Esophagus squamous epithelium (tissue), 5 donors: ENCODE results near the gene FBXL19. TPM values are rescaled to one million over a fixed set of nuclear protein-coding genes. Genes with fewer than 3 reads are reported as not detected.
A peak's percentile ranks its signal among the peaks of the same experiment; 100 is the strongest.

ENCODE experiments used
- DNase-seq: peaks from one replicate; lab custom pipeline; 2025; lab: John Stamatoyannopoulos, UW
- H3K27ac ChIP-seq, 4 donors: fragments of 200-600 bp; sonication (generic); one replicate each; pipeline ENCODE4 v1.5.1; 2016 to 2019; ENCODE audit warnings: mild to moderate bottlenecking in 1 of 4
- H3K27me3 ChIP-seq, 4 donors: fragments of 200-600 bp; sonication (generic); 1 replicate in 3 of 4; 2 replicates in 1 of 4; pipeline versions ENCODE4 v1.5.1 to v1.6.0; 2017 to 2021; ENCODE audit warnings: antibody characterized with exemption in 1 of 4
- H3K36me3 ChIP-seq, 3 donors: fragments of 200-600 bp; sonication (generic); one replicate each; pipeline ENCODE4 v1.5.1; 2016 to 2019
- H3K4me1 ChIP-seq, 3 donors: fragments of 200-600 bp; sonication (generic); one replicate each; pipeline ENCODE4 v1.5.1; 2017 to 2019
- H3K4me3 ChIP-seq, 4 donors: fragments of 200-600 bp; sonication (generic); 1 replicate in 3 of 4; 2 replicates in 1 of 4; pipeline ENCODE4 v1.5.1; 2016 to 2019; ENCODE audit warnings: mild to moderate bottlenecking in 2 of 4, moderate library complexity in 1 of 4
- H3K9me3 ChIP-seq, 3 donors: fragments of 200-600 bp; sonication (generic); one replicate each; pipeline ENCODE4 v1.5.1; 2016 to 2019
- POLR2A ChIP-seq, 4 donors: fragments of 450-650 bp; IDR thresholded peaks; one replicate each; pipeline ENCODE4 v1.6.1; 2017; ENCODE audit warnings: antibody characterized with exemption in 4 of 4, mild to moderate bottlenecking in 4 of 4, moderate library complexity in 3 of 4
- WGBS, 2 donors: methylation state at CpG; one replicate each; pipeline ENCODE4 v1.1.5; 2018; 5-methylcytosine and 5-hydroxymethylcytosine counted together
- intact Hi-C: fragments of 100-400 bp; cut with DNase I; formaldehyde crosslinking; loops from one replicate; pipeline ENCODE4 v1.15.0; 2022
- total RNA-seq, 4 donors: library from RNA; depleted of rRNA; stranded (reverse); fragments of >200 nt; gene quantifications; one replicate each; pipeline ENCODE4 v1.1.0, GENCODE V29; 2016
- TF ChIP-seq, protein P1 (sequence below), 6 experiments: fragments of 450-650 bp in 4 of 6; fragments of 200-600 bp in 2 of 6; sonication (generic) in 2 of 6; IDR thresholded peaks; one replicate each; pipeline ENCODE4 v1.5.1; 2016 to 2019; ENCODE audit warnings: antibody characterized with exemption in 6 of 6, mild to moderate bottlenecking in 4 of 6, moderate library complexity in 4 of 6
- donor health status: DM: yes; HTN: yes; CAD: no.

The FBXL19 gene
- total RNA-seq, 4 donors from 2014 or later: 17.0 to 28.7 (median 25.1) TPM

DNA sequence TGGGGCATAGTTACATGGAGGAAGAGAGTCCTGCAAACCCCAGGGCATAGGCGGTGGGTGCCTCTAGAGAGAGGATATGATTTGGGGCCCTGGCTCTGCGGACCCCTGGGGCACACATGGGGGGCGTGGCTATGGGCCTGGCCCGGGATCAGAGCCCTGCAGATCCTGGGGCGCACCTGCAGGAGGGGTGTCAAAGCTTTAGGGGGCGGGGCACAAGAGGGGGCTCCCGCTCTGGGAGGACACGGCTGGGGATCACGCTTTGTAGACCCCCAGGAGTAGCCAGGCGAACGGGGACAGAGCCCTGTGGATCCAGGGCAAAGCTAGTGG, 30.0 kb upstream of the FBXL19 start:
- no peak for TF ChIP-seq POLR2A (IDR thresholded peaks at IDR 0.05)
- TF ChIP-seq, protein P1, sequence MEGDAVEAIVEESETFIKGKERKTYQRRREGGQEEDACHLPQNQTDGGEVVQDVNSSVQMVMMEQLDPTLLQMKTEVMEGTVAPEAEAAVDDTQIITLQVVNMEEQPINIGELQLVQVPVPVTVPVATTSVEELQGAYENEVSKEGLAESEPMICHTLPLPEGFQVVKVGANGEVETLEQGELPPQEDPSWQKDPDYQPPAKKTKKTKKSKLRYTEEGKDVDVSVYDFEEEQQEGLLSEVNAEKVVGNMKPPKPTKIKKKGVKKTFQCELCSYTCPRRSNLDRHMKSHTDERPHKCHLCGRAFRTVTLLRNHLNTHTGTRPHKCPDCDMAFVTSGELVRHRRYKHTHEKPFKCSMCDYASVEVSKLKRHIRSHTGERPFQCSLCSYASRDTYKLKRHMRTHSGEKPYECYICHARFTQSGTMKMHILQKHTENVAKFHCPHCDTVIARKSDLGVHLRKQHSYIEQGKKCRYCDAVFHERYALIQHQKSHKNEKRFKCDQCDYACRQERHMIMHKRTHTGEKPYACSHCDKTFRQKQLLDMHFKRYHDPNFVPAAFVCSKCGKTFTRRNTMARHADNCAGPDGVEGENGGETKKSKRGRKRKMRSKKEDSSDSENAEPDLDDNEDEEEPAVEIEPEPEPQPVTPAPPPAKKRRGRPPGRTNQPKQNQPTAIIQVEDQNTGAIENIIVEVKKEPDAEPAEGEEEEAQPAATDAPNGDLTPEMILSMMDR (IDR thresholded peaks at IDR 0.05): no peak
- no peaks in the 10 kb centered on the region for H3K9me3 ChIP-seq
- H3K27ac ChIP-seq: peak overlapping the region; percentile 97 to 100 (median 98)
- H3K4me3 ChIP-seq: peak overlapping the region; percentile 59 to 94 (median 78)
- no peaks in the 10 kb centered on the region for H3K27me3 ChIP-seq
- DNase-seq: no peak
- intact Hi-C loops: no loop called here
- WGBS, 2 donors: 0 to 2% methylated on average over 3 to 8 of the region's 11 CpGs
- H3K4me1 ChIP-seq: peaks cover 35 to 56% (median 42%) of the 10 kb centered on the region in 3 donors
- H3K36me3 ChIP-seq: peaks cover 0 to 41% (median 11%) of the 10 kb centered on the region in 3 donors

DNA sequence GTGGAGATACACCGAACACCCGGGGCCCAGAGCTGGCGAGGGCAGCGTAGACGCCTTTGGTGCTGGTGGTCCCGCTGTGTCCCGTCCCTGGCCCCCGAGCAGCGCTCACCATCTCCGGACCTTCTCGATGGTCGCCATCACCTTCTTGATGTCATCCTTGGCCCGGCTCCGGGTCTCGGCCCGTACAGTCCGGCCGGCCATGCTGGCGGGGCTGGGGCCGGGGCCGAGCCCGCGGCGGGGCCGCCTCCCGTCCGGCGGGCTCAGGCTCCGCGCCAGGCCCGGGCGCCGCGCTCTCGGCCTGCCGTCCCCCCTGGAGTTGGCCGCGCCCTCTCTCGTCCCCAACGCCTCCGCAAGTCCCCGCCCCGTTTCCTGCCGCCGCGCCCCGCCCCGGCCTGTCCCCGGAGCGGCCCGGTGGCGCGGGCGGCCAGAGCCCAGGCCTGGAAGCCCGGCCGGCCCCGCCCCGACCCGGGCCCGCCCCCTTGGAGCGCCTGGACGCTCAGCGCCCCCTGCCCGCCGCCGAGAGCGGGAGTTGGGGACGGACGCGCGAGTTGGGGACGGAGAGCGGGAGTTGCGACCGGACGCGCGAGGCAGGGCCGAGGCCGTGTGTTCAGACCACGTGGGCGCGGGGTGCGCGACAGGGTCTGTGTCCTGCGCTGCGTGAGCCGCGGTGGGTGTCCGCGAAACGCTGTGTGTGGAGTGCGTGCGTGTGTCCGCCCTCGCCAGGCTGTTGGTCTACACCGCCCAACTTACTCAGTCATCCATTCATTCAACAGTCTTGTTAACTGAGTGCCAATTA, 29.4 kb upstream of the FBXL19 start, which contains the start of gene BCL7C:
Gene BCL7C, minus strand, starts transcription at position 334 of the 796 bp plus-strand sequence. Its CDS starts 133 bp downstream, at position 201.
- TF ChIP-seq, protein P1 (IDR thresholded peaks at IDR 0.05): peak in 5 of 6 experiments; percentile 12 to 49 (median 40)
- peak in 2 of 4 donors; percentile 52 to 71 for TF ChIP-seq POLR2A (IDR thresholded peaks at IDR 0.05)
- Histone ChIP-seq H3K4me3 (peak within 1 kb of the TSS; percentile 59 to 94 (median 78)), H3K27ac (peak within 1 kb of the TSS; percentile 97 to 100 (median 98)), H3K27me3 (no peaks in the 10 kb centered on the region), H3K36me3 (peaks cover 0 to 36% (median 5%) of the 10 kb centered on the region in 3 donors), H3K4me1 (peaks cover 35 to 56% (median 42%) of the 10 kb centered on the region in 3 donors), H3K9me3 (no peaks in the 10 kb centered on the region)
- 1% methylated on average over 24 to 34 of the region's 97 CpGs for WGBS, 2 donors
- intact Hi-C loops: no loop called here
- peak; percentile 47 for DNase-seq

DNA sequence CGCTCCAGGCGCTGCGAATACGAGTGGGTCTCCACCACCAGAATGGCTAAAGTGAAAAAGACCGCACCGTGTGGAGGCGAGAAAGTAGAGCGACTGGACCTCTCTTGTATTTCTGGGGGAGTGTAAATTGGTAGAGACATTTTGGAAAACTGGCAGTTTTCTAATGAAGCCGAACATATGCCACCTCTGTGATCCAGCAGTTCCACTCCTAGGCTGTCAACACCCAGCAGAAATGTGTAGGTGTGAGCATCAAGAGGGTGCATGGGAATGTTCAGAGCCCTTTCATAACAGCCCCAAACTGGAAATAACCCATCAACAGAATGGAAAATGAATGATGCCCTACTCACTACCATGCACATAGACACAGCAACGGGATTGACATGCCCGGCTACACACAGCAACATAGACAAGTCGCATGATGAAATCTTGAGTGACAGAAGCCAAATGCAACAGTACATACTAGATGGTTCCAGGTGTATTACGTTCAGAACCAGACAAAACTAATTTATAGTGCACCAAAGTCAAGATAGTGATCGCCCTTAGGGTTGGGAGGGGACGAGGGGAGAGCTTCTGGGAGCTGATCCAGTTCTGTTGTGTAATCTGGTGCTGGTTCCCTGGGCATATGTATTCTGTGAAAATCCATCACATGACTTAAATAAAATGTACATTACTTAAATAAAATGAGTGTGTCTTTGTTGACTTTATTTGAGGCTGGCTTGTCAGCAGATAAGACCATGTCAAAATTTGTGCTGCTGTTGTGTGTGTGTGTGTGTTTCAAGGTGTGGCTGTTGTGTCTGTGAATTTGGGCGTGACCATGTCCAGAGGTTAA, 28.6 kb upstream of the FBXL19 start:
- no peak for DNase-seq
- intact Hi-C loops: no loop called here
- 16 to 28% methylated on average over 9 to 16 of the region's 16 CpGs for WGBS, 2 donors

DNA sequence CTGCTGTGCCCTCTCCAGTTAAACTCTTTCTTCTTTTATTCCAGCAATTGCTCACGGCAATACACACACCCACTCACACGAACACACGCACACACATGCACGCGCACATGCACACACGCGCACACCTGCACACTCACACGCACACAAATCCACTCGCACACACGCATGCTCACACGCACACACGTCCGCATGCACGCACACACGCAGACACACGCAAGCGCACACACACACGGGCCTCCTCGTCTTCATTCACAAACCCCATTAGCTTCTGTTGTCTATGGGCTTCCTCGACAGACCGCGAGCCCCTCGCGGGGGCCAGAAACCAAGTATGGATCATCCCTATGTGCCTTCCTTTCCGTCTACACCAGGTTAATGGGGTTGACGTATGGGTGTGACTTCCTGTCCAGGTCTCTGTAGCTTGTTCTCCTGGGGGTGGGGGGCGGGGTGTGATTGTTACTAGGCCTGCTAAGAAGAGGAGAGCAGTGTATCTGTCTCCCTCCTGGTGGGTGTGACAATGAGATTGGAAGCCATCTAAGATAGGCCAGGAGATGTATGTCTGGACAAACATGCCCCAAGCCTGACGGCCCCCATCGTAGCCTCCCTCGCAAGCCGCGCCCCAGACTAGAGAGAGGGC, 27.6 kb upstream of the FBXL19 start:
- Histone ChIP-seq H3K4me1 (peaks cover 35 to 57% (median 42%) of the 10 kb centered on the region in 3 donors), H3K4me3 (peak overlapping the region; percentile 37 to 77 (median 58)), H3K36me3 (peaks cover 0 to 18% (median 3%) of the 10 kb centered on the region in 3 donors), H3K27ac (peak overlapping the region; percentile 97 to 100 (median 98)), H3K27me3 (no peaks in the 10 kb centered on the region), H3K9me3 (no peaks in the 10 kb centered on the region)
- 42 to 50% methylated on average over 29 to 30 of the region's 32 CpGs for WGBS, 2 donors
- no peak for DNase-seq
- intact Hi-C loops: no loop called here
- TF ChIP-seq, protein P1 (IDR thresholded peaks at IDR 0.05): no peak
- TF ChIP-seq POLR2A (IDR thresholded peaks at IDR 0.05): no peak

More for the DNA sequence above, 28.6 kb upstream of the FBXL19 start:
- peaks cover 35 to 56% (median 42%) of the 10 kb centered on the region in 3 donors for H3K4me1 ChIP-seq
- H3K27me3 ChIP-seq: no peaks in the 10 kb centered on the region
- TF ChIP-seq, protein P1 (IDR thresholded peaks at IDR 0.05): no peak
- no peak for TF ChIP-seq POLR2A (IDR thresholded peaks at IDR 0.05)
- no peaks in the 10 kb centered on the region for H3K9me3 ChIP-seq
- H3K4me3 ChIP-seq: peak overlapping the region; percentile 59 to 94 (median 78)
- H3K36me3 ChIP-seq: peaks cover 0 to 28% (median 3%) of the 10 kb centered on the region in 3 donors
- H3K27ac ChIP-seq: peak overlapping the region; percentile 97 to 100 (median 98)
